PC-3 (cell line): Measurements from ENCODE around the gene ACO2. TPM values are rescaled to one million over a fixed set of nuclear protein-coding genes. Genes with fewer than 3 reads are reported as not detected.

Source experiments
- ATAC-seq: fragments of 200-7000 bp; cut with Tn5 transposase; 2 replicates; pipeline ENCODE4 v1.9.1; 2020; ENCODE audit warnings: mild to moderate bottlenecking, moderate library complexity
- BruUV-seq: library from RNA; stranded (reverse); fragments of 400-500 nt; replicated peaks from 2 replicates; lab custom pipeline; 2021; lab: Mats Ljungman, UMichigan
- CTCF ChIA-PET: fragments of 300-600 bp; sonication (Branson Sonifier 250); formaldehyde crosslinking; loops from one replicate; lab custom pipeline; 2022; ENCODE audit warnings: antibody characterized with exemption; lab: Charles Lee
- POLR2A ChIA-PET: fragments of 300-600 bp; sonication (Branson Sonifier 250); formaldehyde crosslinking; loops from one replicate; lab custom pipeline; 2022; ENCODE audit warnings: antibody characterized with exemption; ENCODE audit not compliant: unreplicated experiment; lab: Charles Lee
- DNase-seq: peaks from one replicate; pipeline ENCODE4 v3.0.0-alpha.2; 2015
- H2AFZ ChIP-seq: fragments of 300-600 bp; sonication (generic); 2 replicates; pipeline ENCODE4 v1.6.0; 2016; ENCODE audit warnings: antibody characterized with exemption, low read length
- H3F3A ChIP-seq: fragments of 300-600 bp; sonication (generic); one replicate; pipeline ENCODE4 v1.6.0; 2017; ENCODE audit warnings: antibody characterized with exemption, low read length, control low read depth, mild to moderate bottlenecking; ENCODE audit not compliant: unreplicated experiment
- H3K27ac ChIP-seq: fragments of 300-600 bp; sonication (generic); 2 replicates; pipeline ENCODE4 v1.5.1; 2016; ENCODE audit warnings: mild to moderate bottlenecking, low read length
- H3K27me3 ChIP-seq: fragments of 300-600 bp; sonication (generic); 2 replicates; pipeline ENCODE4 v1.6.1; 2016; ENCODE audit warnings: low read length, mixed read lengths
- H3K36me3 ChIP-seq: fragments of 300-600 bp; sonication (generic); 2 replicates; pipeline ENCODE4 v1.6.1; 2016; ENCODE audit warnings: low read depth, mixed run types, low read length, mixed read lengths
- H3K4me1 ChIP-seq: fragments of 300-600 bp; sonication (generic); 2 replicates; pipeline ENCODE4 v1.5.1; 2016; ENCODE audit warnings: low read length; ENCODE audit not compliant: insufficient read depth
- H3K4me2 ChIP-seq: fragments of 300-600 bp; sonication (generic); 2 replicates; pipeline ENCODE4 v1.6.0; 2016; ENCODE audit warnings: low read length
- H3K4me3 ChIP-seq: fragments of 300-600 bp; sonication (generic); 2 replicates; pipeline ENCODE4 v1.5.1; 2016; ENCODE audit warnings: mild to moderate bottlenecking, low read length, mixed read lengths
- H3K79me2 ChIP-seq: fragments of 300-600 bp; sonication (generic); 2 replicates; pipeline ENCODE4 v1.6.1; 2017; ENCODE audit warnings: low read length, mixed read lengths
- H3K9ac ChIP-seq: fragments of 300-600 bp; sonication (generic); 2 replicates; pipeline ENCODE4 v1.6.0; 2016; ENCODE audit warnings: mild to moderate bottlenecking, low read length
- H3K9me2 ChIP-seq: fragments of 300-600 bp; sonication (generic); replicated peaks from 2 replicates; pipeline ENCODE4 v1.6.1; 2016; ENCODE audit warnings: mixed run types, low read length, mixed read lengths
- H3K9me3 ChIP-seq: fragments of 300-600 bp; sonication (generic); 2 replicates; pipeline ENCODE4 v1.6.1; 2016; ENCODE audit warnings: low read length, mixed read lengths
- H4K20me1 ChIP-seq: fragments of 300-600 bp; sonication (generic); 2 replicates; pipeline ENCODE4 v1.6.1; 2016; ENCODE audit warnings: low read length, mixed read lengths
- EZH2 ChIP-seq: fragments of 300-600 bp; sonication (generic); IDR thresholded peaks from one replicate; pipeline ENCODE4 v1.6.1; 2017; ENCODE audit warnings: antibody characterized with exemption, mild to moderate bottlenecking, low read length; ENCODE audit not compliant: unreplicated experiment
- EZH2phosphoT487 ChIP-seq: fragments of 300-600 bp; sonication (generic); IDR thresholded peaks from 2 replicates; pipeline ENCODE4 v1.6.1; 2018; ENCODE audit warnings: mild to moderate bottlenecking, antibody characterized with exemption, low read length, borderline replicate concordance
- intact Hi-C: fragments of 100-400 bp; cut with micrococcal nuclease; formaldehyde crosslinking; loops from 2 replicates; pipeline ENCODE4 v1.9.0; 2023
- total RNA-seq: library from RNA; depleted of rRNA; stranded (reverse); fragments of >200 nt; gene quantifications from 2 replicates; pipeline ENCODE4 v1.2.3, GENCODE V29; 2014
- TF ChIP-seq, protein P1 (sequence below): fragments of 300-600 bp; sonication (generic); conservative IDR thresholded peaks from 2 replicates; pipeline ENCODE4 v1.5.1; 2017; ENCODE audit warnings: antibody characterized with exemption, low read depth, mild to moderate bottlenecking, low read length

The ACO2 gene
- total RNA-seq, 1 experiment from 2014 or later = 130 TPM

DNA sequence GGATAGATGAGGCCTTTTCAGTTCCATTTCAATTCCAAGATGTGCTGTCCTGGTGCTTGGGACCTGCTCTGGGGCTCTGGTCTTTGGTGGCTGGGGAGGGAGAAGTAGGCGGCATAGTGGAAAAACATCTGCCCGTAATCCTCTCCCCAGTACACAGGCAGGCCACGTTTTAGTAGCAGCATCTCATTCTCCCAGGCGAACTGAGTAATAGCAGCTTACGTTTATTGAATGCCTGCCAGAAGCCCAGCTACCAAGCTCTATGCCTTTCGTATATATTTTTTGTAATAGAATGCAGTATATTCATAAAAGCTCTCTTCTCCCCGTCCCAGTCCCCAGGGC lies 11.4 kb downstream of the ACO2 start:
- no peak overlapping the region for H3K4me2 ChIP-seq
- no peaks in the 10 kb centered on the region for H3K27me3 ChIP-seq
- DNase-seq (no peak), ATAC-seq (no peak)
- ChIA-PET CTCF (no interaction called here), POLR2A (no interaction called here)
- TF ChIP-seq EZH2phosphoT487 (no peak), EZH2 (no peak)
- TF ChIP-seq, protein P1, sequence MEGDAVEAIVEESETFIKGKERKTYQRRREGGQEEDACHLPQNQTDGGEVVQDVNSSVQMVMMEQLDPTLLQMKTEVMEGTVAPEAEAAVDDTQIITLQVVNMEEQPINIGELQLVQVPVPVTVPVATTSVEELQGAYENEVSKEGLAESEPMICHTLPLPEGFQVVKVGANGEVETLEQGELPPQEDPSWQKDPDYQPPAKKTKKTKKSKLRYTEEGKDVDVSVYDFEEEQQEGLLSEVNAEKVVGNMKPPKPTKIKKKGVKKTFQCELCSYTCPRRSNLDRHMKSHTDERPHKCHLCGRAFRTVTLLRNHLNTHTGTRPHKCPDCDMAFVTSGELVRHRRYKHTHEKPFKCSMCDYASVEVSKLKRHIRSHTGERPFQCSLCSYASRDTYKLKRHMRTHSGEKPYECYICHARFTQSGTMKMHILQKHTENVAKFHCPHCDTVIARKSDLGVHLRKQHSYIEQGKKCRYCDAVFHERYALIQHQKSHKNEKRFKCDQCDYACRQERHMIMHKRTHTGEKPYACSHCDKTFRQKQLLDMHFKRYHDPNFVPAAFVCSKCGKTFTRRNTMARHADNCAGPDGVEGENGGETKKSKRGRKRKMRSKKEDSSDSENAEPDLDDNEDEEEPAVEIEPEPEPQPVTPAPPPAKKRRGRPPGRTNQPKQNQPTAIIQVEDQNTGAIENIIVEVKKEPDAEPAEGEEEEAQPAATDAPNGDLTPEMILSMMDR = no peak
- peaks cover 11% of the 10 kb centered on the region; the same call in 1 of the 2 replicates for H4K20me1 ChIP-seq
- H3K36me3 ChIP-seq = no peaks in the 10 kb centered on the region
- H2AFZ ChIP-seq = no peak overlapping the region
- no peaks in the 10 kb centered on the region for H3F3A ChIP-seq
- H3K27ac ChIP-seq = no peak overlapping the region
- H3K4me3 ChIP-seq = no peak overlapping the region
- no peaks in the 10 kb centered on the region for H3K9me2 ChIP-seq
- intact Hi-C loops = no loop called here
- H3K9ac ChIP-seq = no peak overlapping the region
- H3K4me1 ChIP-seq = 0 out of 2 replicates have a peak, but pooled peaks cover 5% of the 10 kb centered on the region
- no peaks in the 10 kb centered on the region for H3K9me3 ChIP-seq
- peaks cover 94% of the 10 kb centered on the region for H3K79me2 ChIP-seq
- no TSS peak for BruUV-seq

DNA sequence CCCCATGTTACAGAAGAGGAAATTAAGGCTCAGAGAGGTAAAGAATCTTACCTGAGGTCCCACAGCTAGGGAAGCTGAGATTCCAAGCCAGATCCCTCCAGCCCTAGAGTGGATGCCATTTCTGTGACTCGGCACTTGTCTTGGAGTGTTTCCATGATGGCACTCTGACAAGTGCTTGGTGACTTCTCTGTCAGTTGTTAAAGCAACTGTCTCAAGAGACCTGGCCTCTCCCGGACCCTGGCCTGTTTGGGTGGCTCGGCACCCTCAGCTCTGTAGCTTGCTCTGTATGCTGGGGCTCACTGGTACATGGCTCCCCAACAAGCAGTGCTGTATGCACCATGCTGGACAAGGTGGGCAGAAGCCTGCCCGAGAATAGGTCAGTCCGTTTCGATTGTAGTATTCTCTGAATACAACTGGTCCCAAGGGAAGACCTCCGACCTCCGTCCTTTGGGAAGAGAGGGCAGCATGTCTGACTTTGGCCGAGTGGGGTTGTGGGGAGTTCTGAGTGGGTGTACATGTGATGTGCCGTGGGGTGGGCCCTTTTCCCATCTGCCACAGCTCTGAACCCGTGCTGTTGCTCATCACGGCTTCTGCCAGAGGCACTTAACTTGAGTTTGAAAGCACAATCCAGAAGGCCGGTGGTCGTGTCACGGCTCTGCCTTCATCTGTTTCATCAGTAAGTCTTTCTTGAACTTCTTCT lies 12.4 kb downstream of the ACO2 start:
- H3F3A ChIP-seq = no peaks in the 10 kb centered on the region
- TF ChIP-seq EZH2phosphoT487 (no peak), EZH2 (no peak)
- TF ChIP-seq, protein P1 = no peak
- H2AFZ ChIP-seq = no peak overlapping the region
- no TSS peak for BruUV-seq
- peak; percentile 46 for DNase-seq
- H4K20me1 ChIP-seq = peaks cover 11% of the 10 kb centered on the region; the same call in 1 of the 2 replicates
- H3K36me3 ChIP-seq = no peaks in the 10 kb centered on the region
- H3K4me3 ChIP-seq = no peak overlapping the region
- no peaks in the 10 kb centered on the region for H3K9me3 ChIP-seq
- no peaks in the 10 kb centered on the region for H3K27me3 ChIP-seq
- no peak overlapping the region for H3K27ac ChIP-seq
- intact Hi-C loops = no loop called here
- H3K4me1 ChIP-seq = 0 out of 2 replicates have a peak, but pooled peaks cover 5% of the 10 kb centered on the region
- no peak overlapping the region for H3K9ac ChIP-seq
- H3K4me2 ChIP-seq = no peak overlapping the region
- ChIA-PET POLR2A (no interaction called here), CTCF (no interaction called here)
- ATAC-seq = no peak; the same call in 1 of the 2 replicates
- peaks cover 91% of the 10 kb centered on the region for H3K79me2 ChIP-seq
- H3K9me2 ChIP-seq = no peaks in the 10 kb centered on the region

DNA sequence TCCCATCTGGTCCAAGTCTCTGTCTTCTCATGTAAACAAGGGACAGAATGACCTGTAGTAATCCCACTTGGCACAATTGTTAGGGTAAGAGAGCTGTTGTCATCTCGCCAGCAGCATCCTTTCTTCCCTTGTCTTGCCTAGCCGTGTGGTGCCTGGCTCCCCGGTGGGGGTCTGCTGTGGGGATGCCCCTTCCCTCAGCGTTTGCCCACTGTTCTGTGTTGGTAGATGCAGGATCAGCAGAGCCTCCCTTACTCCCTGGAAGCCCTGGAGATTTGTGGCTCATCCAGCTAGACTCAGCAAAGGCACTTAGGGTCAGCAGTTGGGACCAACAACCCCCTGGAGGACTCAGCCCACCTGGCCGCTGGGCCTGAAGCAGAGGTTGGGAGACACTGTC lies 13.0 kb downstream of the ACO2 start:
- H3K4me2 ChIP-seq = no peak overlapping the region
- TF ChIP-seq EZH2 (no peak), EZH2phosphoT487 (no peak)
- TF ChIP-seq, protein P1 = no peak
- BruUV-seq = no TSS peak
- ChIA-PET POLR2A (no interaction called here), CTCF (no interaction called here)
- H3K27me3 ChIP-seq = no peaks in the 10 kb centered on the region
- no peaks in the 10 kb centered on the region for H3F3A ChIP-seq
- no peaks in the 10 kb centered on the region for H3K36me3 ChIP-seq
- no peak overlapping the region for H2AFZ ChIP-seq
- intact Hi-C loops = no loop called here
- H3K9me2 ChIP-seq = no peaks in the 10 kb centered on the region
- no peak overlapping the region for H3K4me3 ChIP-seq
- DNase-seq = no peak
- H4K20me1 ChIP-seq = peaks cover 11% of the 10 kb centered on the region; the same call in 1 of the 2 replicates
- H3K9me3 ChIP-seq = no peaks in the 10 kb centered on the region
- H3K9ac ChIP-seq = no peak overlapping the region
- H3K4me1 ChIP-seq = 0 out of 2 replicates have a peak, but pooled peaks cover 5% of the 10 kb centered on the region
- ATAC-seq = no peak
- peaks cover 91% of the 10 kb centered on the region for H3K79me2 ChIP-seq
- H3K27ac ChIP-seq = no peak overlapping the region
